Stimulated activated CD8-positive, alpha-beta memory T cell treated with anti-CD3 and anti-CD28 coated beads, Interleukin-15, amount 100 ng/mL, for 24 hours (primary cell): ENCODE data around the gene KDM3B.
"Not testable (repeated sequence)": the region's sequence is repeated elsewhere in the genome, so short reads cannot be mapped to it uniquely, and the experiment has no call there.

ENCODE experiments used
- DNase-seq: peaks from one replicate; pipeline ENCODE4 v3.0.0-alpha.2; 2020; ENCODE audit warnings: low read depth

The KDM3B gene

DNA sequence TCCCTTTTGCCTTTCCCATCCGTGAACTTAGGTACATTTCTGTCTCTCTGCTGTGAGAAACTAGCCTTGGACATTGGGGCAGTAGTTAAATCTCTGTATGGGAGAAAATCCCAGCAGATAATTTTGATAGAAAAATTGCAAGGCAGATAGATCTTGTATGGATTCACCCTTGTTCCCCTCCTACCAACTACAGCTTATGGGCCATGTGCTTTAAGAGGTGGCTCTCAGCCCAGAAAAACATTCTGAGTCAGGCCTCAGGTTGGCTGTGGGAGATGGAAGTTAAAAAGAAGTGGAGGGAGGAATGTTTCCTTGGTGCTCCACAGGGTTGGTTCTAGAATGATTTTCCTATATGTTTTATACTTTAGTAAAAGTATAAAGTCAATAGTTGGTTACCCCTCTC lies 1.4 kb upstream of the KDM3B start:
- DNase-seq: no peak

DNA sequence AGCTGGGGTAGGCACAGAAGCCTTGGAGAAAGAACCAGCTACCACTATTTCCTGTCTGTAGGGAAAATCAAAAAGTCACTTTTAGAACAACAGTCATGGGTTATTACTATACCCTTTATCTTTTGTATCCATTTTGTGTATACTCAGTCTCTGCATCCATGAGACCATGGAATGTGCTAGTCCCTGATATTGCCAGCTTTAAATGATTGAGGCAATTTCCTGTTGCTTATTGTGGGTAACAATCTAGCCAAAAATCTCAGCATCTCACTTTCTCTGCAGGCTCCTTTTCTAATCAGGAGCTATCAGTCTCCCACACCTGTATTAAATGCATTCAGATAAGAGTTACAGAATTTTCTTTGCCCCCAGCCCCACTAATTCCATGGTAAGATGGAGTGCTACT lies 968 bp upstream of the KDM3B start:
- no peak for DNase-seq

DNA sequence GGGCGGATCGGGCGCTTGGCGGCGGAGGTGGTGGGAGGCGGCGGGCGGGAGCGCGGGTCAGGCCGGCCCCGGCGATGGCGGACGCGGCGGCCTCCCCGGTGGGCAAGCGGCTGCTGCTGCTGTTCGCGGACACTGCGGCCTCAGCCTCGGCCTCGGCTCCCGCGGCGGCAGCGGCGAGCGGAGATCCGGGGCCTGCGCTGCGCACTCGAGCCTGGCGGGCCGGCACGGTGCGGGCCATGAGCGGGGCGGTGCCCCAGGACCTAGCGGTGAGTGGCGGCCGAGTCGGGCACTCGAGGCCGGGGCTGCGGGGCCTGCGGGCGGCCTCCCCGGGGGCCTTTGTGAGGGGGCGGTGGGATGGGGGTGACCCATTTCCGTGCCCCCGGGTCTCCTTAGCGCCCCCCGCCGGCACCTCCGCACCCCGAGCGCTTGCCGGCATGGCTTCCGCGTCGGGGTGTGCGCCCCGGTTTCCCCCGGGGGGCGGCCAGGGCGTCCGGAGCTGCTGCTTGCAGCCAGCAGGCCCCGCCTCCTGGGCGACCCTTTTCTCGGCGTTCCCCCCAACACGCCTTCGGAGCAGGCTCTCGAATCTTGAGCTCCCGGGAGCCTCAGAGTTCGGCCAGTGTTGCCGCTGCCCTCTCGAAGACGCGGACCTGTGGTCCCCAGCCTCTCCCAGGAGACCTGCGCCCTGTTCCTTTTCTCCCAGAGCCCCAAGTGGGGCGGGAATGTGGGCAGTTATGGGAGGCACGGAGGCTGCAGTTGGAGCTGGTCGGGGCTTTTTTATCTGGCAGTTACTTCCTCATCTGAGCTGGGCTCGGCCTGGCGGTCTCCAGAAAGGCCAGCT lies 456 bp downstream of the KDM3B start:
- DNase-seq: peak; percentile 48

DNA sequence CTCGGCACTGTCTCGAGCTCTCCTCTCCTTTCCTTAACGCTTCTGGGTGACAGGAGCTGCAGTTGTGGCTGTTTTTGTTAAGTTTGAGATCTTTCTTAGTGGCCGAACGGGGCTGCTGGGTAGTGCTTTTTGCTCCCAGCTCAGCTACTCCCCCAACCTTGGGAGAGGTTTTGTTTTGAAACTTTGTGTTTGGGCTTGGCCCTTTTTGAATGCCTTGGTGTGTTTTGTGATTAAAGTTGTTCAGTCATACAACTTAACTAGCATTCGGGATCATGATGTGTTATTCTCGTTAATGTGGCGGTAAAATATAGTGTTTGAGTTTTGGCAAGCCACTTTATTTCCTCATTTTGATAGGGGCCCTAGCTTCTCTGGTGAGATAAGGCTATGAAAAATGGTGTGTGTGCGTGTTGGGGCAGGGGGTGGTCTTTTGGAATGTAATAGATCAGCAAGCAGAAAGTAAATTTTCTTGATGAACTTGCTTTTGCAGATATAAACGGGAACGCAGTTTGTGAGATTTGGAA lies 1.1 kb downstream of the KDM3B start:
- DNase-seq: no peak

DNA sequence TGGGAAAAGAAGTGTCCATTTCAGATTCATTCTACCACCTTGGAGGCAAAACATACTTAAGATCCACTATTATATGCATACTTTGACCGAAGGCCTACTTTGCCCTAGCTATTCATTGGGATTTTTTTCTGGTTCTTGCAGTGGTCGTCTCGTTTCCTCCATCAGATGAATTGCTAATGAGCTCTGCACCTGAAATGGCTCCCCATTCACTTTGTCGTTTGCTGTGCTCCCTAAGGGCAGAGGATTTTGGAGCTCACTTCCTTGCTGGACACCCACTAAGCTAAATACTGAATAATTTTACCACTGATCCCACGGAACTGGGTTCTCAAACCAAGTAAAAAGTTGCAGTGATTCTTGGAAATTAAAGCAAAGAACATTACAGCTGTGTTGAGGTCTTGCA lies 1.9 kb downstream of the KDM3B start:
- DNase-seq: no peak

DNA sequence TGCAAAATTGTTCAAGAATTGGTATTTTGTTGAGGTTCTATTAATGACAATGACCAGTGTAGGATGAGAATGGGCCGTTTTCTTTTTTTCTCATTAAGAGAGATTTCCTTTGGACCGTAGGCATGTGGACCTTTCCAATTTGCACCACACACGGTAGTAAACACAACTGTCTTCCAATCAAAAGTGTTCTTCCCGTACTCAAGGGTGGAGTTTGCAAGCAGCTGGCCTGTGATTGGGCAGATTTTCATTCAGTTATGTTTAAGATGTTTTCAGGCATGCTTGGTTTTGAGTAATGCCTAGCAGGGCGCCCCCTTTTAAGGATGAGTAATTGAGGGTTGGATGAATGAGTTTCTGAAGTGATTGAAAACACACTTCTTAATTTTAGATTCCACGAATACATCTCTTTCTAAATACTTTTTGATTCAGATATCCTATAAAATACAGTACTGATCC lies 2.5 kb downstream of the KDM3B start:
- no peak for DNase-seq

DNA sequence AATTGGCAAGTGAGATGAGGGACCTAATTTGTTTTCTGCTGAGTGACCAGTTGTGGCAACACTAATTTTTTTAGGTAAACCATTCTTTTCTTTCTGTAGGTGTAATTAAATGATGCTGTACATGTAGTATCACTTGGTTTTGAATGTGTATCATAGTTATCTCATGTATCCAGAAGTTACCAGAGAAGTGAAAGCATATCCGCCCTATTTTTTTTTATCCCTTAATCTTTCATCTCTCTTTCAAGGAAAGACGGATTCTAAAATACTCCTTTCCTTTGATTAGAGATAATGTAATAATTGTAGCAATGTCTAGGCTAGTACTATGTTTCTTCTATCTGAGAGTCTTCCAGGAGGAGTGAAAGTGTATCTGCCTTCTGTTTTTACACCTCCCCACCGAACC lies 7.1 kb downstream of the KDM3B start:
- DNase-seq: no peak

DNA sequence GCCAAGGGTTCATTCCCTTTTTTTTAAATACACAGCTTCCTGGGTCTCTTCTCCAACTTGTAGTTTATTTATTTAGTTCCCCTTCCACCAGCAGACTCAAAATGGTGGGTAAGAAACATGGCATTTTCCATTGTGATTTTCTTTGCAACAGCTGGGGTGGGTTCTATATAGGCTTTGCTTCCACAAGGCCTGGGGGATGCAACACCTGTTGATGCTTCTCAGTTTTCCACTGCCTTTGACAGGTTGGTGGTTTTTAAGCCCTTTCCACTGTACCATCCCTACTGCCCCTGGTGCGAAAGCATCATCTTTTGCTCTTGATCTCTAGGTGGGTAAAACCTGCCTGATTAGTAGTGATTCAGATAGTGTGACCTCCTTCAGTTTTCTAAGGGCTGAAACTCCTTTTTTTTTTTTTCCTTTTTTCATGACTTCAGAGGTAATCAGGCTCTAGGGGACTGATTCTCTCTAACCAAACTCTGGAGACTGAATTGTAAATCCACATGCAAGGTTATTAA lies 8.5 kb downstream of the KDM3B start:
- DNase-seq: no peak

DNA sequence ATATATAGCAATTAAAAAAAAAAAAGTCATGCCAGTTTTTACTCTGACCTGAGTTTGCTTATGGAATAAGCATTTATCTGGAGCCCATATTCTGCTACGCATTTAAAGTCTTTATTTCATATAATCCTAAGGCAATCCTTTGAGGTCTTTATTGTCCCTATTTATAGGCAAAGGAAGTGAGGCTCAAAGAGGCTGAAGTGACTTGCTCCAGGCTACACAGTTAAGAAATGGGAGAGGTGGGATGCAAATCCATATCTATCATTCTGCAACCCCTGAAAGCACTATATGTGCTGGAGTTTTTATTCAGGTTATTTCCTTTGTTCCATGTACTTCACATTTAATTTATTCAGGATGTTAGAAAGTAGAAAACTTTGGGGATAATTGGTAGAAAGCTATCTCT lies 12.1 kb downstream of the KDM3B start:
- DNase-seq: no peak

DNA sequence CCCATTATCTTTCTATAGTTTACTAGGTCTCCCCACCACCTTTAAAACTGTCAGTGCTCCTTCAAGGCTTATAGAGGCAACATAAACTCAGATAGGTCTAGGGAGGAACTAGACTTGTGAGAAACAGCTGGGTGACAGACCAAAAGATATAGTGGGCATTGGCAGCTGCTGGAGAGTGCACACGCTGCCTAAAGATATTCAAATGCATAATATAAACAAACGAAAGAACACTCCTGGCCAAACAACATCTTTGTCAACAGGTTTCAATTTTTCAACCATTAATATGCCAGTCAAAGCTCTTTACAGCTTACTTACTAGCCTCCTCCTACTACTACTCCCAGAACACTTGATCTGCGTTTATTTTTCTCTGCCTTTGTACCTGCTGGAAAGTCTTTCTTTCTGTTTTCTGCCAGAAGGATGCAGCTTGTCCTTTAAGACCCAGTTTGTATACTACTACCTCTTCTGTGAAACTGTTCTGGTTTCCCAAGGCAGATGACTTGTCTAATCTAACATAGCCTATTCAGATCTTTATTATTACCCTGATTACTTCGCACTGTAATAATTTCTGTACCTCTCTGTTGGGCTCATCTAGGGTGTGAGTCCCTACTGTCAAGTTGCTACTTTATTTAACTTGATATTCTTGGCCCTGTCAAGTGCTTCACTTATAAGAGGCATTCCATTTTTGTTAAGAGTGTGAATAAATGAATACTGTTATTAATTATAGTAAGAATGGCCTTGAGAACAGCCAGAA lies 14.3 kb downstream of the KDM3B start:
- no peak for DNase-seq

DNA sequence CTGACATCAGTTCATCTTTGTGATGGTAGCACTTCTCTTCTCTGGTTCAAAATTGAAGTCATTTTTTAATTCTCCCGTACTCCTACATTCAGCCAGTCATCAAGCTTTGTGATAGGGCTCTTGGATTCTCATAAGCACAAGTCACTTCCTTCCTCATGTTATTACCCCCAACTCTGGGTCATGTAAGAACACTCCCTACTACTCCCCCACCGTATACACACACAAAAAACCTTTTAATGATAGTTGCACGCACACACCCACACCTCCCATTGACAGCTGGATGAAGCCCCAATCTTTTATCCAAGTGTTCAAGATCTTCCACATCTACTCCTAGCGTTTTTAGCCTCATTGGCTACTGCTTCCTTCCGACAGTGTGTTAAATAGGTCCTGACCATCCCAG lies 16.8 kb downstream of the KDM3B start:
- DNase-seq: no peak

DNA sequence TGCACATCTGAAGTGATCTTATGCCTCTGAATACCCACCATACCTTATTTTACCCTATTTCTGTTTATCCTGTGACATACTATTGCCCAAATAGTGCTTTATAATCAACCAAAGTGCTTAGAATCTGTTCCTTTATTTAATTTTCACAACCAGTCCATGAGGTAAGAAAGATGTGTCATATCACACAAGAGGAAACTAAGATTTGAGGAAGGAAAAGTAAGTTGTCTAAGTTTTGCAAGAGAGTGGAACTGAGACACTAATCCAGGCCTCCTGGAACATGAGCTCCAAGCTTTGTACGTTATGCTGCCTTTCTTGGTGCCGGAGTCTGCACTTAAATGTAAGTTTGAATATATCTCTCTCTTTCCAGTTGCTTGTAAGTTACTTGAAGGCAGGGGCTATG lies 17.2 kb downstream of the KDM3B start:
- DNase-seq: no peak

DNA sequence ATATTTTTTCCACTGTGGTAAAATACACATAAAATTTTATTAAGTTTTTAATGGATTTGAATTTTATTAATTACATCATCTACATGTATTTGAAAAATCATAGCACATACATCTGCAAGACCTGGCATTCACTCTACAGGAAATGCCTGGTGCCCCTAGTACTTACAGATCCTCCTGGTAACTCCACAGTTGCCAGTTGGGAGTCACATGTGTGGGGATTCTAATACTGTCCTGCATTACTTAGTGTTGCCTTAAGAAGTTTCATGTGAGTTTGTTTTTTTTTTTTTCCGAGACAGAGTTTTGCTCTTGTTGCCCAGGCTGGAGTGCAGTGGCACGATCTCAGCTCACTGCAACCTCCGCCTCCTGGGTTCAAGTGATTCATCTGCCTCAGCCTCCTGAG lies 18.1 kb downstream of the KDM3B start:
- DNase-seq: no peak

DNA sequence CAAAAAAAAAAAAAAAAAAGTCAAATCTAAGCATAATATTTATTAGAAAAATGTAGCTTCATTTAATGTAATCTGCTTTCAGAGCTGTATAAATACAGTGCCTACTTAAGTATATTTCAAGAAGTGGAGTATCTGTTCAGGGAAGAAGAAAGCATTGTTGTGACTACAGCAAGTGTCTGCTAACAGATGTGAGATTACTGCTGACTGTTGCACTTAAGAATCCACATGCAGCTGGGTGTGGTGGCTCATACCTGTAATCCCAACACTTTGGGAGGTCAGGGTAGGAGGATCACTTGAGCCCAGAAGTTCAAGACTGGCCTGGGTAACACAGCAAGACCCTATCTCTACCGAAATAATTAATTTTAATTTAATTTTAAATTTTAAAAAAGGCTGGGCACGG lies 19.0 kb downstream of the KDM3B start:
- DNase-seq: no peak

DNA sequence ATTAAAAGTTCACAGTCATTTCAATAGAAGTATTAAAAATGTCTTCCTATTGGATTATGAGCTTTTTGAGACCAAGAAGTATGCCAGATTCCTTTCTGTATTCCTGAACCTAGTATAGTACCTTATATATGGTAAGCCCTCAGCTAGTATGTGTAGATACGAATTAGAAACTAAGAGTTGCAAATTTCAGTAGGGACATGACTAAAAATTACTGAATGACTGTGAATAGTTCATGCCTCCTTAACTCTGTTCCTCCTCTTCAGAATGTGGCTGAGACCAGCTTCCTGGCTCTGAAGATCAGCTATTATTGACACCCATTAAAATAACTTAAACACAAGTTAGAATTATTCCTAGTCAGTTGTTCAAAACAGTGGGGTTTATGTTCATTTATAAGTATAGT lies 19.7 kb downstream of the KDM3B start:
- DNase-seq: no peak

DNA sequence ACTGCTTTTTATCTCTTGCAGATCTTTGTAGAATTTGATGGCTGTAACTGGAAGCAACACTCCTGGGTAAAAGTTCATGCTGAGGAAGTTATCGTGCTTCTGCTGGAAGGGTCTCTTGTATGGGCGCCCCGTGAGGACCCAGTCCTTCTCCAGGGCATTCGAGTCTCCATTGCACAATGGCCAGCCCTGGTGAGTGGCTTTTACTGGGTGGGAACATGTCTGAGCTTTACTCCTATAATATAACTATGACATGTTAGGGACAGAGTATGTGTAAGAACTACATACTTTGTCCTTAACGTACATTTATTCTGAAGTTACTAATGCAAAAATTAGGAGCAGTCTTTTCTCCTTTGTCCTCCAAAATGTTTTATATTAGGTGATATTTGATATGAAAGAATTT lies 20.2 kb downstream of the KDM3B start:
- DNase-seq: no peak

DNA sequence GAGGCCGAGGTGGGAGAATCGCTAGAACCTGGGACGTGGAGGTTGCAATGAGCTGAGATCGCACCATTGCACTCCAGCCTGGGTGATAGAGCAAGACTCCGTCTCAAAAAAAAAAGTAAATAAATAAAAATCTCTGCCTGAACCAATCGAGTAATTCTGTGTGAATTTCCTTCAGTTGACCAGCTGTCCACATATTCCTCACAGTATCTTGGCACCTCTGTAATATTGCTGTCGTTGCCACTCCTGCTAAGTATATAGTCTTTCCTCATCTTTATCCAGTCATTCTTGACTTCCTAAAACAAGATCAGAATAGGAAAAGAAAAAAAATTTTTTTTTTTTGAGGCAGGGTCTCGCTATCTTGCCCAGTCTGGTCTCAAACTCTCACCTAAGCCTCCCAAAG lies 29.9 kb downstream of the KDM3B start:
- DNase-seq: no peak

DNA sequence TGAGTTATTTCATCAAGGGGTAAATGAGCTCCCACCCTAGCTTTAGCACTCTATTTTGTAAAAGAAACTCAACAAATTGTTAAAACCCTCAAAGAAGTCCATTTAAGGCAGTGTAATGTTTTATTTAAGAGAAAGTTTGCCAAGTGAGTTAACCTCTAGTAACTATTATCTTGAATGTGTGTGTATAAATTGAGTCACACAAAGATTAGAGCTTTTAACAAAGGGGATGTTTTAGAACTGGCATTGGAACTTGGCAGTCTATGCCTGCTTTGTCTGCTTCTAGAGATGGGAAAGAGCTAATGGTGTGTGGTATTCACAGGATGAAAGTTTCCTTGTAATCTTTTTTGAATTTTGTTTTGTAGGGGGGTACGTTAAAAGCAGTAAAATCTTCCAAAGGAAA lies 33.2 kb downstream of the KDM3B start:
- no peak for DNase-seq

DNA sequence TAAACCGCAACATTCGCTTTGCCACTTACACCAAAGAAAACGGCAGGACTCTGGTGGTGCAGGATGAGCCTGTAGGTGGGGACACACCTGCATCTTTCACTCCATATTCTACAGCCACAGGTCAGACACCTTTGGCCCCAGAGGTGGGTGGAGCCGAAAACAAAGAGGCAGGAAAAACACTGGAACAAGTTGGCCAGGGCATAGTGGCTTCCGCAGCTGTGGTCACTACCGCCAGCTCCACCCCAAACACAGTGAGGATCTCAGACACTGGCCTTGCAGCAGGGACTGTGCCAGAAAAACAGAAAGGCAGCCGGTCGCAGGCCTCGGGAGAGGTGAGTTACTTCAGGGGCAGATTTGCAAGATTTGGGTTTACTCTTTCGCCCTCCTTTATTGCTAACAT lies 33.8 kb downstream of the KDM3B start:
- DNase-seq: no peak

DNA sequence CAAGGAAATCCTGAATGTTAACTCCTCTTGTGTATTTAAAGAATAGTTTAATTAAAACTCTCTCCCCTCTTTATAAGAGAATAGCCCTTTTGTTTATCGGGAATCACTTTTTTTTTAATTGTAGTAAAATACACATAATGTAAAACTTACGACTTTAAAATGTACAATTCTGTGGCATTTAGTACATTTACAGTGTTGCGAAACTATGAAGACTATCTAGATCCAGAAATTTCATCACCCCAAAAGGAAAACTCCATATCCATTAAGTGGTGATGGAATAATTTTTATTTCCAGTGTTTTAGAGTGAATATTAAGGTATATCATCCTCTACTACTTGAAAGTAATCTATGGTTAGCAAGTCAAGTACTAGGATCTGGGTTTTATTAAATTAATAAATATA lies 36.8 kb downstream of the KDM3B start:
- DNase-seq: no peak

DNA sequence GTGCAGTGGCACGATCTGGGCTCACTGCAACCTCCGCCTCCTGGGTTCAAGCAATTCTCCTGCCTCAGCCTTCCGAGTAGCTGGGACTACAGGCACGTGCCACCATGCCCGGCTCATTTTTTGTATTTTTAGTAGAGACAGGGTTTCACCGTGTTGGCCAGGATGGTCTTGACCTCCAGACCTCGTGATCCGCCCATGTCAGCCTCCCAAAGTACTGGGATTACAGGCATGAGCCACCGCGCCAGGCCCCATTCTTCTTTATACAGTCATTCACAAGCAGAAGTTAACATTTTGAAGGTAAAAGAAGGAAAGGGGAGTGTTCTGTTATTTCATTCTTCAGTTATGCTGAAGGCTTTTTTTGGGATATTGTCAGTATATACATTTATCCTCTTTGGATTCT lies 37.4 kb downstream of the KDM3B start:
- not testable (repeated sequence) for DNase-seq

DNA sequence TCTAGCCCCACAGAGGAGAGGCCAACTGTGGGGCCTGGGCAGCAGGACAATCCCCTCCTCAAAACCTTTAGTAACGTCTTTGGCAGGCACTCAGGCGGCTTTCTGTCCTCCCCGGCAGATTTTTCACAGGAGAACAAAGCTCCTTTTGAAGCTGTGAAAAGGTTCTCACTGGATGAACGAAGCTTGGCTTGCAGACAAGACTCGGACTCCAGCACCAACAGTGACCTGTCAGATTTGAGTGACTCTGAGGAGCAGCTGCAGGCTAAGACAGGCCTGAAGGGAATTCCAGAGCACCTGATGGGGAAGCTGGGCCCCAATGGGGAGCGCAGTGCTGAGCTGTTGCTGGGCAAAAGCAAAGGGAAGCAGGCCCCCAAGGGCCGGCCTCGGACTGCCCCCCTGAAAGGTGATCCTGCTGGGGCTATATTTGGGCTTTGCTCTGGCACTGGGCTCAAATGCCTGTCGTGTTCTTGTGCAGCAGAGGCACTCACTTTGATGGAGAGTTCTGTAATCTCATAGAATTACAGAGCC lies 39.4 kb downstream of the KDM3B start:
- DNase-seq: no peak

DNA sequence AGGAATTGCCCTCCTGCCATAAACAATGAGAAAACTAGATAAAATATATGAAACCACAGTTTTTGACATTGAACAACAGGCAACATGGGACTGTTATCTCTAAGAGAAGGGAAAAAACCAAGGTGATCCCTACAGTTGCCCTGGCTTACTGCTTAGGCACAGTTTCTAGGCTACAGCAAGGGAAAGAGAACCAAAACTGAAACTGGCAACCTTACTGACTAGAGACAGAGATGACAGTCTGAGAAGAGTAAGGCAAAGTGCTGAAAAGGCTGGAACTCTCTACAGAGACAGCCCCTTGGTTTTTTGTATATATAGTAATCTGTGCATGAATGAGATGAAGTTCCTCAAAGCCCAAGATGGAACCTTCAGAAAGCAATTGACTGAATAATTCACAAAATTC lies 50.2 kb downstream of the KDM3B start:
- DNase-seq: no peak
